ENCODE measurements around the gene MRPL49.
"Not testable (repeated sequence)": the region's sequence is repeated elsewhere in the genome, so short reads cannot be mapped to it uniquely, and the experiment has no call there.

The MRPL49 gene

GRCh38 chr11:65117206-65118096 lies 4.7 kb upstream of the MRPL49 start, which contains the start of gene ZNHIT2:
ZNHIT2 (minus strand) TSS chr11:65117701; CDS start chr11:65117653, 48 bp downstream.
- DNase-seq (ENCODE audit: low spot score) = peak; percentile 99

- DNase-seq (ENCODE audit: low spot score) = no peak
These were observed 3.9 kb upstream of the MRPL49 start for GRCh38 chr11:65118097-65118837.

- not testable (repeated sequence) for DNase-seq (ENCODE audit: low spot score)
These were observed 3.0 kb upstream of the MRPL49 start for GRCh38 chr11:65118891-65119669.

- no peak for DNase-seq (ENCODE audit: low spot score)
These were observed 2.5 kb upstream of the MRPL49 start for GRCh38 chr11:65119670-65119995.

- no peak for DNase-seq (ENCODE audit: low spot score)
These were observed 1.3 kb upstream of the MRPL49 start for GRCh38 chr11:65120831-65121230.

GRCh38 chr11:65121447-65121864 lies 665 bp upstream of the MRPL49 start:
- no peak for DNase-seq (ENCODE audit: low spot score)

GRCh38 chr11:65124480-65125196 lies 2.5 kb downstream of the MRPL49 start:
- no peak for DNase-seq (ENCODE audit: low spot score)

GRCh38 chr11:65125197-65126056 lies 3.3 kb downstream of the MRPL49 start:
- no peak for DNase-seq (ENCODE audit: low spot score)

GRCh38 chr11:65126624-65127274 lies 4.6 kb downstream of the MRPL49 start:
- no peak for DNase-seq (ENCODE audit: low spot score)

GRCh38 chr11:65127473-65128181 lies 5.5 kb downstream of the MRPL49 start:
- DNase-seq (ENCODE audit: low spot score) = no peak

- DNase-seq (ENCODE audit: low spot score) = no peak
These were observed 6.3 kb downstream of the MRPL49 start for GRCh38 chr11:65128182-65129145.

- no peak for DNase-seq (ENCODE audit: low spot score)
These were observed 7.7 kb downstream of the MRPL49 start for GRCh38 chr11:65129649-65130441.

- no peak for DNase-seq (ENCODE audit: low spot score)
These were observed 8.7 kb downstream of the MRPL49 start for GRCh38 chr11:65130631-65131416.

- no peak for DNase-seq (ENCODE audit: low spot score)
These were observed 9.3 kb downstream of the MRPL49 start for GRCh38 chr11:65131417-65131776.

GRCh38 chr11:65131895-65132237 lies 9.7 kb downstream of the MRPL49 start:
- no peak for DNase-seq (ENCODE audit: low spot score)

GRCh38 chr11:65132238-65132987 lies 10.3 kb downstream of the MRPL49 start:
- DNase-seq (ENCODE audit: low spot score) = no peak
